AG09309 (cell line): ENCODE data around the gene CCNDBP1.

Experiments used
- DNase-seq: peaks from one replicate; pipeline ENCODE4 v3.0.0-alpha.2; 2010; ENCODE audit warnings: low read depth
- H3K4me3 ChIP-seq: 2 replicates; pipeline ENCODE4 v1.5.1; 2011; ENCODE audit warnings: mild to moderate bottlenecking, low read depth, low read length, moderate library complexity; ENCODE audit not compliant: control insufficient read depth
- CTCF ChIP-seq: IDR thresholded peaks from 2 replicates; pipeline ENCODE4 v1.5.1; 2011; ENCODE audit warnings: mild to moderate bottlenecking, low read depth, low read length, inconsistent platforms; ENCODE audit not compliant: insufficient read depth, control insufficient read depth; ENCODE audit errors: missing control alignments

Gene CCNDBP1

GRCh38 chr15:43243020-43243645 is 57.9 kb downstream of the CCNDBP1 start:
- no peak for DNase-seq
- no peak overlapping the region for H3K4me3 ChIP-seq
- no peak for TF ChIP-seq CTCF

GRCh38 chr15:43244092-43244491 is 58.9 kb downstream of the CCNDBP1 start:
- H3K4me3 ChIP-seq: no peak overlapping the region
- no peak for TF ChIP-seq CTCF
- DNase-seq: no peak

- no peak overlapping the region for H3K4me3 ChIP-seq
- no peak for DNase-seq
- TF ChIP-seq CTCF: no peak
These were observed 61.1 kb downstream of the CCNDBP1 start for GRCh38 chr15:43246261-43246774.
